Keratinocyte (primary cell): ENCODE measurements around the gene HTRA1.

ENCODE experiments used
- EZH2 ChIP-seq: IDR thresholded peaks from one replicate; pipeline ENCODE4 v1.6.1; 2012; ENCODE audit warnings: inconsistent platforms, mild to moderate bottlenecking, low read length, moderate library complexity
- TF ChIP-seq, protein P1 (sequence below), 3 experiments: IDR thresholded peaks in 1 of 3; conservative IDR thresholded peaks in 1 of 3; optimal IDR thresholded peaks in 1 of 3; 2 replicates in 2 of 3; 3 replicates in 1 of 3; pipeline versions ENCODE3 to v1.5.1; 2011; ENCODE audit warnings: low read length in 3 of 3, mild to moderate bottlenecking in 3 of 3, moderate library complexity in 2 of 3, control low read depth in 1 of 3, inconsistent platforms in 1 of 3; ENCODE audit not compliant: insufficient read depth in 2 of 3; ENCODE audit errors: extremely low read depth in 1 of 3

DNA sequence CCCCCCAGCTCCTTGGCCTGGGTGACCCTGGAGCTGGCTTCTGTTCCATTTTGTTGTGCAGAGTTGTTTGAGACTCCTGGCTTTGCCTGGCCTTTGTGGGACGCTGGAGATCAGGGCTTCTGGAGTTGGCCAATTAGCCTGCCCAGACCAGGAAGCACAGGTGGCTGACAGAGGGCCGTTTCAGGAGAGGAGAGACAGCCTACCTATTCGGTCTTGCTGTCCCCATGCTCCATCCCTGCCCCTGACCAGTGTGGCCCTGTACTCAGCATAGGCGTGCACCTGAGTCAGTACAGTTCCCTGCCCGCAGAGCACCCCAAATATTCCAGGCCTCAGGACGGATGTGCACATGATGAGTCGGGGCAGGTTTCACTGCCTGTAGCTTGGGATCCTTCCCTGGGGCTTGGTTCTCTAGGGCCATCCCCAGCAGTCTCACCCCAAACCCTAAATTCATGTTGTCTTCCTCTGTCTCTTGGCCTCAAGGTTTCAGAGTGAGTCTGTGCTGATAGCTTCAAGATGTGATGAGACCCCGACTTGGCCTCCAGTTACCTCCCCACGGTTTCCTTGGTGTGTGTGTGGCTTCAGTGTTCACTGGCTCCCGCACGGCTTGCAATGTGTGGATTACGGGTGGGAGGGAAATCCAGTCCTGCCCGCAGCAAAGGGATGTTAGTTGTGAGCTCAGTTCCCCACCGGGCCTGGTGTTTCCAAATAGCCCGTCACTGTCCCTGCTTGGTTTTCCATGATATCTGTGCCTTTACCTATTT, 44.7 kb downstream of the HTRA1 start:
- TF ChIP-seq, protein P1, sequence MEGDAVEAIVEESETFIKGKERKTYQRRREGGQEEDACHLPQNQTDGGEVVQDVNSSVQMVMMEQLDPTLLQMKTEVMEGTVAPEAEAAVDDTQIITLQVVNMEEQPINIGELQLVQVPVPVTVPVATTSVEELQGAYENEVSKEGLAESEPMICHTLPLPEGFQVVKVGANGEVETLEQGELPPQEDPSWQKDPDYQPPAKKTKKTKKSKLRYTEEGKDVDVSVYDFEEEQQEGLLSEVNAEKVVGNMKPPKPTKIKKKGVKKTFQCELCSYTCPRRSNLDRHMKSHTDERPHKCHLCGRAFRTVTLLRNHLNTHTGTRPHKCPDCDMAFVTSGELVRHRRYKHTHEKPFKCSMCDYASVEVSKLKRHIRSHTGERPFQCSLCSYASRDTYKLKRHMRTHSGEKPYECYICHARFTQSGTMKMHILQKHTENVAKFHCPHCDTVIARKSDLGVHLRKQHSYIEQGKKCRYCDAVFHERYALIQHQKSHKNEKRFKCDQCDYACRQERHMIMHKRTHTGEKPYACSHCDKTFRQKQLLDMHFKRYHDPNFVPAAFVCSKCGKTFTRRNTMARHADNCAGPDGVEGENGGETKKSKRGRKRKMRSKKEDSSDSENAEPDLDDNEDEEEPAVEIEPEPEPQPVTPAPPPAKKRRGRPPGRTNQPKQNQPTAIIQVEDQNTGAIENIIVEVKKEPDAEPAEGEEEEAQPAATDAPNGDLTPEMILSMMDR (optimal IDR thresholded peaks at IDR 0.05 in 1 of 3, IDR thresholded peaks at IDR 0.05 in 1 of 3, conservative IDR thresholded peaks at IDR 0.05 in 1 of 3; ENCODE audit: extremely low read depth in 1 of 3, insufficient read depth in 2 of 3, low read length in 3 of 3): no peak
- no peak for TF ChIP-seq EZH2
